NOMO-1 (cell line): ENCODE results near the gene CT47A7.
"Not testable (repeated sequence)": the region's sequence is repeated elsewhere in the genome, so short reads cannot be mapped to it uniquely, and the experiment has no call there.

Experiments used
- DNase-seq, 2 experiments: peaks; one replicate each; lab custom pipeline; 2025; ENCODE audit not compliant: unreplicated experiment in 2 of 2; lab: John Stamatoyannopoulos, UW

The CT47A7 gene

DNA sequence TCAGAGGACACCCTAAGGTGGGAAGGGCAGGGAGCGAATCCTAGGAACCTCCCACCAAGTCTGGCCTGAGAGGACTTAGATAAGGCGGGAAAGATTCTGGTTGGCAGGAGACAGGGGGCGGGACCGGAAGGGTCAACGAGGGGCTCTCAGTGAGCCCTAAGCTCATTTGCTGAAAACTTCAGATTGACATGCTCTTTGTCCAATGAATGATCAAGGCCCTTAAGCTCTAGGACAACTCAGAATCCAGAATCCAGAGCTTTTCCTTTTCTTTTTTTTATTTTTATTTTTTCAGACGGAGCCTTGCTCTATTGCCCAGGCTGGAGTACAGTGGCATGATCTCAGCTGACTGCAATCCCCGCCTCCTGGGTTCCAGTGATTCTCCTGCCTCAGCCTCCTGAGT lies at the start of gene CT47A7:
Gene CT47A7, minus strand, starts transcription at position 101 of the 400 bp plus-strand sequence. CDS start 255 bp downstream, outside the sequence.
- not testable (repeated sequence) for DNase-seq

DNA sequence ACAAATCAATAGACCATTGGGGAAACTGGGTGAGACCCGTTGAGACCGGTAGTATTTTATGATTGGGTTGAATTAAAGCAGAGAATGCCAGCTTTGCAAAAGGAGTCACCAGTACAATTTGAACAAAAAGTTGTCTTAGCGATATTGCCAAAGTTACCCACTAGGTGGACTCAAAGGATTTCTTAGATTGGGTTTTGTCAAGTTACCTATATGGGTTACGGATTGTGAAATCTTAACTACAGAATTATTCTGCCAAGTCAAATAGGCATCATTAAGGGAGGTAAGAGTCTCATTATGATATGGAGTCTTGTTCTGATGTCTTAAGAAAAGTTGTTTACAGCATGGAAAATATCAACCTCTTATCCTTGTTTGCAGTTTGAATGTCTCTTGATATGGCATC lies 44.2 kb upstream of the CT47A7 start:
- peak in 1 of 2 experiments; percentile 3 for DNase-seq

DNA sequence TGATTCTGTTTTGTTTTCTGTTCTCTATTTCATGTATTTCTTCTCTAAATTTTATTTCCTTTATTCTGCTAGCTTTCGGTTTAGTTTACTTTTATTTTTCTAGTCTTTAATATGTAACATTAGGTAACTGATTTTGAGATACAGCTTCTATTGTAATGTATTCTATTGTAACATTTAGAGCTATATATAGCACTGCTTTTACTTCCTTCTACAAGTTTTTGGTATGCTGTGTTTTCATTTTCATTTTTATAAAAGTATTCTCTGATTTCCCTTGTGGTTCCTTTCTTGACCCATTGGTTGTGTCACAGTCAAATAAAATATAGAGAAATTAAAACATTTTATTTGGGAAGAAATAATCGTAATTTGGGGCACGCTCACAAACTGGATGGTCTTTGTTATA lies 43.0 kb upstream of the CT47A7 start:
- DNase-seq: no peak

DNA sequence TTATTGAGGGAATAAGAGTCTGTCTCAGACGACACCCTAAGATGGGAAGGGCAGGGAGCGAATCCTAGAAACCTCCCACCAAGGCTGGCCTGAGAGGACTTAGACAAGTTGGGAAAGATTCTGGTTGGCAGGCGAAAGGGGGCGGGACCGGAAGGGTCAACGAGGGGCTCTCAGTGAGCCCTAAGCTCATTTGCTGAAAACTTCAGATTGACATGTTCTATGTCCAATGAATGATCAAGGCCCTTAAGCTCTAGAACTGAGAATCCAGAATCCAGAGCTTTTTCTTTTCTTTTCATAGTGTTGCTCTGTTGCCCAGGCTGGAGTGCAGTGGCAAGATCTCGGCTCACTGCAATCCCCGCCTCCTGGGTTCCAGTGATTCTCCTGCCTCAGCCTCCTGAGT lies 29.3 kb upstream of the CT47A7 start, which contains the start of gene CT47A1:
Gene CT47A1, minus strand, starts transcription at position 101 of the 400 bp plus-strand sequence. CDS start 231 bp downstream, outside the sequence.
- not testable (repeated sequence) for DNase-seq
